ENCODE results near the gene SCTR. TPM values are rescaled to one million over a fixed set of nuclear protein-coding genes. Genes with fewer than 3 reads are reported as not detected.
A peak's percentile ranks its signal among the peaks of the same experiment; 100 is the strongest.

The SCTR gene
- total and polyA plus RNA-seq, 2 of the 8 experiments (the other 6 are each of a cell fraction or from before 2014, with no cell fraction given), result 0.15 TPM; not detected in 1

DNA sequence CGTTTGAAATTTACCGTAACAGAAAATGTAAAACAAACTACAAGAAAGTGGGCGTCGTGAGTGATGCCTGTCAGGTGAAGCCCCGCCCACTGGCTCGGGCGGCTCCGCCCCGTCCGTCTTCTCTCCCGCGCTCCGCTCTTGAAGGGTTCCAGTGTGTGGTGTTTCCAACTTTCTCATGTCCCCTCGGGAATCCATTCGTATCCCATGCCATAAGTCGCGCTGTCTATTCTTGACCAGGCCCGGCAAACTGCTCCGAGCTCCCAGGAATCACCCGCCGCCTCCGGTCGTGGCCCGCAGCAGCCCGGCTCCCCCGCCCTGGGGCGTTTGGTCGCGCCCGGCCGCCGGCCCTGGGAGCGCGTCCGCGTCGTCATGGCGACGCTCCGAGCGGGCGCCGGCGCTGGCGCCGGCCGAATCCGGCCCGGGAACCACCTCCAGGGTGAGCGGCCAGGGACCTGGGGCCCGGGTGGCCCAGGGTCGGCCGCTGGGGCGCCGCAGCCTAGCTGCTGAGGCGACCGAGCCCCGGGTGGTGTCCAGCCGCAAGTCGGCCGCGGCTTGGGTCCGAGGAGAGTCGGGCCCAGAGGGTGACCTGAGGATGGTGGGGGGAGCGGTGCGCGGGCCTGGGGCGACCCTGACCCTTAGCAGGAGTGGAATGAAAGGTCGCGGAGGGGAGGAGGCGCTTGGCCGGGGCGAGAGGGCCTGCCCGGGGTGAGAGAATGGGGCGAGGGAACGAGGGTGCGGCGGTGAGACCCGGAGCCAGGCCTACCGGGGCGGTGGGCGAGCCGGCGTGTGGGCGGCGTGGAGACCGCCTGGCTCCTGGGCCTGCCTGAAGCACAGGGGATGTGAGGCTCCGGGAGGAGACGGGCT lies 20.0 kb upstream of the SCTR start, which contains the start of gene CFAP221 (continued):
- TF ChIP-seq, protein P1, sequence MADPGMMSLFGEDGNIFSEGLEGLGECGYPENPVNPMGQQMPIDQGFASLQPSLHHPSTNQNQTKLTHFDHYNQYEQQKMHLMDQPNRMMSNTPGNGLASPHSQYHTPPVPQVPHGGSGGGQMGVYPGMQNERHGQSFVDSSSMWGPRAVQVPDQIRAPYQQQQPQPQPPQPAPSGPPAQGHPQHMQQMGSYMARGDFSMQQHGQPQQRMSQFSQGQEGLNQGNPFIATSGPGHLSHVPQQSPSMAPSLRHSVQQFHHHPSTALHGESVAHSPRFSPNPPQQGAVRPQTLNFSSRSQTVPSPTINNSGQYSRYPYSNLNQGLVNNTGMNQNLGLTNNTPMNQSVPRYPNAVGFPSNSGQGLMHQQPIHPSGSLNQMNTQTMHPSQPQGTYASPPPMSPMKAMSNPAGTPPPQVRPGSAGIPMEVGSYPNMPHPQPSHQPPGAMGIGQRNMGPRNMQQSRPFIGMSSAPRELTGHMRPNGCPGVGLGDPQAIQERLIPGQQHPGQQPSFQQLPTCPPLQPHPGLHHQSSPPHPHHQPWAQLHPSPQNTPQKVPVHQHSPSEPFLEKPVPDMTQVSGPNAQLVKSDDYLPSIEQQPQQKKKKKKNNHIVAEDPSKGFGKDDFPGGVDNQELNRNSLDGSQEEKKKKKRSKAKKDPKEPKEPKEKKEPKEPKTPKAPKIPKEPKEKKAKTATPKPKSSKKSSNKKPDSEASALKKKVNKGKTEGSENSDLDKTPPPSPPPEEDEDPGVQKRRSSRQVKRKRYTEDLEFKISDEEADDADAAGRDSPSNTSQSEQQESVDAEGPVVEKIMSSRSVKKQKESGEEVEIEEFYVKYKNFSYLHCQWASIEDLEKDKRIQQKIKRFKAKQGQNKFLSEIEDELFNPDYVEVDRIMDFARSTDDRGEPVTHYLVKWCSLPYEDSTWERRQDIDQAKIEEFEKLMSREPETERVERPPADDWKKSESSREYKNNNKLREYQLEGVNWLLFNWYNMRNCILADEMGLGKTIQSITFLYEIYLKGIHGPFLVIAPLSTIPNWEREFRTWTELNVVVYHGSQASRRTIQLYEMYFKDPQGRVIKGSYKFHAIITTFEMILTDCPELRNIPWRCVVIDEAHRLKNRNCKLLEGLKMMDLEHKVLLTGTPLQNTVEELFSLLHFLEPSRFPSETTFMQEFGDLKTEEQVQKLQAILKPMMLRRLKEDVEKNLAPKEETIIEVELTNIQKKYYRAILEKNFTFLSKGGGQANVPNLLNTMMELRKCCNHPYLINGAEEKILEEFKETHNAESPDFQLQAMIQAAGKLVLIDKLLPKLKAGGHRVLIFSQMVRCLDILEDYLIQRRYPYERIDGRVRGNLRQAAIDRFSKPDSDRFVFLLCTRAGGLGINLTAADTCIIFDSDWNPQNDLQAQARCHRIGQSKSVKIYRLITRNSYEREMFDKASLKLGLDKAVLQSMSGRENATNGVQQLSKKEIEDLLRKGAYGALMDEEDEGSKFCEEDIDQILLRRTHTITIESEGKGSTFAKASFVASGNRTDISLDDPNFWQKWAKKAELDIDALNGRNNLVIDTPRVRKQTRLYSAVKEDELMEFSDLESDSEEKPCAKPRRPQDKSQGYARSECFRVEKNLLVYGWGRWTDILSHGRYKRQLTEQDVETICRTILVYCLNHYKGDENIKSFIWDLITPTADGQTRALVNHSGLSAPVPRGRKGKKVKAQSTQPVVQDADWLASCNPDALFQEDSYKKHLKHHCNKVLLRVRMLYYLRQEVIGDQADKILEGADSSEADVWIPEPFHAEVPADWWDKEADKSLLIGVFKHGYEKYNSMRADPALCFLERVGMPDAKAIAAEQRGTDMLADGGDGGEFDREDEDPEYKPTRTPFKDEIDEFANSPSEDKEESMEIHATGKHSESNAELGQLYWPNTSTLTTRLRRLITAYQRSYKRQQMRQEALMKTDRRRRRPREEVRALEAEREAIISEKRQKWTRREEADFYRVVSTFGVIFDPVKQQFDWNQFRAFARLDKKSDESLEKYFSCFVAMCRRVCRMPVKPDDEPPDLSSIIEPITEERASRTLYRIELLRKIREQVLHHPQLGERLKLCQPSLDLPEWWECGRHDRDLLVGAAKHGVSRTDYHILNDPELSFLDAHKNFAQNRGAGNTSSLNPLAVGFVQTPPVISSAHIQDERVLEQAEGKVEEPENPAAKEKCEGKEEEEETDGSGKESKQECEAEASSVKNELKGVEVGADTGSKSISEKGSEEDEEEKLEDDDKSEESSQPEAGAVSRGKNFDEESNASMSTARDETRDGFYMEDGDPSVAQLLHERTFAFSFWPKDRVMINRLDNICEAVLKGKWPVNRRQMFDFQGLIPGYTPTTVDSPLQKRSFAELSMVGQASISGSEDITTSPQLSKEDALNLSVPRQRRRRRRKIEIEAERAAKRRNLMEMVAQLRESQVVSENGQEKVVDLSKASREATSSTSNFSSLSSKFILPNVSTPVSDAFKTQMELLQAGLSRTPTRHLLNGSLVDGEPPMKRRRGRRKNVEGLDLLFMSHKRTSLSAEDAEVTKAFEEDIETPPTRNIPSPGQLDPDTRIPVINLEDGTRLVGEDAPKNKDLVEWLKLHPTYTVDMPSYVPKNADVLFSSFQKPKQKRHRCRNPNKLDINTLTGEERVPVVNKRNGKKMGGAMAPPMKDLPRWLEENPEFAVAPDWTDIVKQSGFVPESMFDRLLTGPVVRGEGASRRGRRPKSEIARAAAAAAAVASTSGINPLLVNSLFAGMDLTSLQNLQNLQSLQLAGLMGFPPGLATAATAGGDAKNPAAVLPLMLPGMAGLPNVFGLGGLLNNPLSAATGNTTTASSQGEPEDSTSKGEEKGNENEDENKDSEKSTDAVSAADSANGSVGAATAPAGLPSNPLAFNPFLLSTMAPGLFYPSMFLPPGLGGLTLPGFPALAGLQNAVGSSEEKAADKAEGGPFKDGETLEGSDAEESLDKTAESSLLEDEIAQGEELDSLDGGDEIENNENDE (IDR thresholded peaks at IDR 0.05; ENCODE audit: insufficient replicate concordance, low read length), result no peak
- TF ChIP-seq RNF2 (IDR thresholded peaks at IDR 0.05; ENCODE audit: borderline replicate concordance, low read depth, low read length, missing control alignments, poor library complexity, severe bottlenecking), result no peak
- TF ChIP-seq SUZ12 (IDR thresholded peaks at IDR 0.05; ENCODE audit: low read length), result no peak
- peak; percentile 21; the same call in 1 of the 2 replicates for TF ChIP-seq SIX5 (IDR thresholded peaks at IDR 0.05; ENCODE audit: low read depth, low read length)
- no peak for TF ChIP-seq FOSL1 (IDR thresholded peaks at IDR 0.05; ENCODE audit: insufficient read depth, low read depth, low read length)
- TF ChIP-seq GTF2F1 (IDR thresholded peaks at IDR 0.05; ENCODE audit: borderline replicate concordance, low read depth, low read length), result no peak
- TF ChIP-seq TEAD4 (IDR thresholded peaks at IDR 0.05; ENCODE audit: low read depth, low read length), result no peak
- peak; percentile 8 for TF ChIP-seq TBP (IDR thresholded peaks at IDR 0.05; ENCODE audit: low read depth, low read length)
- peak; percentile 50 for TF ChIP-seq PHF8 (conservative IDR thresholded peaks at IDR 0.05; ENCODE audit: low read depth, low read length)

Measured in H1 (cell line).